Spleen (tissue), 7 donors: ENCODE data around the gene INHBA.

Experiments
- POLR2A ChIP-seq, 3 donors: fragments of 450-650 bp; IDR thresholded peaks; one replicate each; pipeline ENCODE4 v1.5.1; 2017; ENCODE audit warnings: antibody characterized with exemption in 3 of 3, mild to moderate bottlenecking in 1 of 3
- POLR2AphosphoS5 ChIP-seq, 3 donors: sonication (generic); formaldehyde crosslinking; IDR thresholded peaks; one replicate each; pipeline ENCODE4 v1.5.1; 2017; ENCODE audit warnings: antibody characterized with exemption in 3 of 3
- TF ChIP-seq, protein P1 (sequence below), 11 experiments: fragments of 200-600 bp in 7 of 11; fragments of 450-650 bp in 4 of 11; sonication (generic) in 4 of 11; IDR thresholded peaks in 8 of 11; conservative IDR thresholded peaks in 3 of 11; 1 replicate in 7 of 11; 2 replicates in 4 of 11; pipeline versions ENCODE4 v1.4.0 to v1.8.0; 2016 to 2021; ENCODE audit warnings: antibody characterized with exemption in 11 of 11, inconsistent platforms in 4 of 11, mild to moderate bottlenecking in 1 of 11
- donor health status: DM: no; HTN: no; CAD: no; lungs with moderate emphysema.
- donor health status: DM: no; HTN: no; CAD: no.
- donor health status: DM: no; HTN: no; CAD: no.

DNA sequence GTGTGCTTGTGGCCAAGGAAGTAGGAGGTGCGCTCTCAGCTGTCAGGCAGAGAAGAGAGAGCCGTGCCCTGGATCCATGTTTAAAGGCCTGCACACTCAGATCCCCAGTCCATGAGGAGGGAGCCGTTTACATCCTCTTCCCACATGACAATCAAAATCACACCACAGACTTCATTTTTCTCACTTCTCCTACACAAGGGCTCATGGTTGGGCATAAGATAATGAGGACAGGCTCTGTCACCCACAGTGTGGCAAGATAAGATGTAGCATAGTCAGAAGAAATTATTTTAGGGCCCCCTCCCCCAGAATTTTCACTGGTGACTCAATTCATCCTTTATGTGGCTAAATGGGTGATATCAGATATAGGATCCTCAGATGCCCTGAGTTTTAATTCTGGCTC is 35.9 kb upstream of the INHBA start:
- TF ChIP-seq, protein P1, sequence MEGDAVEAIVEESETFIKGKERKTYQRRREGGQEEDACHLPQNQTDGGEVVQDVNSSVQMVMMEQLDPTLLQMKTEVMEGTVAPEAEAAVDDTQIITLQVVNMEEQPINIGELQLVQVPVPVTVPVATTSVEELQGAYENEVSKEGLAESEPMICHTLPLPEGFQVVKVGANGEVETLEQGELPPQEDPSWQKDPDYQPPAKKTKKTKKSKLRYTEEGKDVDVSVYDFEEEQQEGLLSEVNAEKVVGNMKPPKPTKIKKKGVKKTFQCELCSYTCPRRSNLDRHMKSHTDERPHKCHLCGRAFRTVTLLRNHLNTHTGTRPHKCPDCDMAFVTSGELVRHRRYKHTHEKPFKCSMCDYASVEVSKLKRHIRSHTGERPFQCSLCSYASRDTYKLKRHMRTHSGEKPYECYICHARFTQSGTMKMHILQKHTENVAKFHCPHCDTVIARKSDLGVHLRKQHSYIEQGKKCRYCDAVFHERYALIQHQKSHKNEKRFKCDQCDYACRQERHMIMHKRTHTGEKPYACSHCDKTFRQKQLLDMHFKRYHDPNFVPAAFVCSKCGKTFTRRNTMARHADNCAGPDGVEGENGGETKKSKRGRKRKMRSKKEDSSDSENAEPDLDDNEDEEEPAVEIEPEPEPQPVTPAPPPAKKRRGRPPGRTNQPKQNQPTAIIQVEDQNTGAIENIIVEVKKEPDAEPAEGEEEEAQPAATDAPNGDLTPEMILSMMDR (IDR thresholded peaks at IDR 0.05 in 8 of 11, conservative IDR thresholded peaks at IDR 0.05 in 3 of 11): no peak
- no peak for TF ChIP-seq POLR2A (IDR thresholded peaks at IDR 0.05)
- no peak for TF ChIP-seq POLR2AphosphoS5 (IDR thresholded peaks at IDR 0.05)
